NT2/D1 (cell line): ENCODE measurements around the gene CDH8.

Experiments
- YY1 ChIP-seq: IDR thresholded peaks from 2 replicates; pipeline ENCODE4 v1.6.1; 2011; ENCODE audit not compliant: insufficient read length, insufficient read depth
- ZNF274 ChIP-seq: IDR thresholded peaks from 2 replicates; pipeline ENCODE4 v1.6.1; 2011; ENCODE audit warnings: mild to moderate bottlenecking, low read depth, low read length

GRCh38 chr16:61879306-61879705, 156.9 kb downstream of the CDH8 start:
- TF ChIP-seq YY1 (no peak), ZNF274 (no peak)
